ACHN (cell line): ENCODE results near the gene GBF1.

Experiments
- DNase-seq: peaks from one replicate; pipeline ENCODE4 v3.0.0-alpha.2; 2015
- in situ Hi-C: cut with HindIII; loops from 2 replicates; pipeline ENCODE4 v1.10.0; 2017; ENCODE audit warnings: low sequenced_read_pairs, low pct_ligation_motif_present, low pct_unique_long_range_greater_than_20kb

The GBF1 gene

GRCh38 chr10:102371295-102371694 lies 126.0 kb downstream of the GBF1 start:
- in situ Hi-C loops = no loop called here

GRCh38 chr10:102375250-102375649 lies 129.9 kb downstream of the GBF1 start:
- DNase-seq = no peak
- in situ Hi-C loops = no loop called here

More at GRCh38 chr10:102371295-102371694, 126.0 kb downstream of the GBF1 start:
- no peak for DNase-seq

- DNase-seq = no peak
- in situ Hi-C loops = no loop called here
These were observed 130.5 kb downstream of the GBF1 start for GRCh38 chr10:102375867-102376266.

- DNase-seq = no peak
- in situ Hi-C loops = no loop called here
These were observed 131.6 kb downstream of the GBF1 start for GRCh38 chr10:102376901-102377300.

GRCh38 chr10:102379383-102379782 lies 134.1 kb downstream of the GBF1 start:
- in situ Hi-C loops = no loop called here
- no peak for DNase-seq

GRCh38 chr10:102381983-102382382 lies 136.7 kb downstream of the GBF1 start:
- in situ Hi-C loops = no loop called here
- DNase-seq = no peak

- DNase-seq = no peak
- in situ Hi-C loops = no loop called here
These were observed 137.5 kb downstream of the GBF1 start for GRCh38 chr10:102382871-102383270.

- in situ Hi-C loops = no loop called here
- DNase-seq = no peak
These were observed 138.7 kb downstream of the GBF1 start for GRCh38 chr10:102384053-102384452.

GRCh38 chr10:102384606-102385429 lies 139.5 kb downstream of the GBF1 start:
- in situ Hi-C loops = no loop called here
- no peak for DNase-seq

- in situ Hi-C loops = no loop called here
These were observed 144.6 kb downstream of the GBF1 start for GRCh38 chr10:102389894-102390293.

GRCh38 chr10:102392306-102392705 lies 147.0 kb downstream of the GBF1 start:
- in situ Hi-C loops = no loop called here
- no peak for DNase-seq

More at GRCh38 chr10:102389894-102390293, 144.6 kb downstream of the GBF1 start:
- no peak for DNase-seq

- DNase-seq = no peak
- in situ Hi-C loops = no loop called here
These were observed 148.2 kb downstream of the GBF1 start for GRCh38 chr10:102393411-102394078.

- DNase-seq = peak; percentile 95
- in situ Hi-C loops = no loop called here
These were observed 148.9 kb downstream of the GBF1 start for GRCh38 chr10:102394079-102394800.

- DNase-seq = peak; percentile 46
- in situ Hi-C loops = no loop called here
These were observed 149.6 kb downstream of the GBF1 start for GRCh38 chr10:102394801-102395399.

GRCh38 chr10:102395400-102396316 lies 150.3 kb downstream of the GBF1 start, which contains the start of gene NFKB2:
Gene NFKB2, plus strand, starts transcription at chr10:102395705. Its CDS starts 255 bp downstream, at chr10:102395960.
- DNase-seq = peak; percentile 89
- in situ Hi-C loops = no loop called here

- no peak for DNase-seq
- in situ Hi-C loops = no loop called here
These were observed 151.0 kb downstream of the GBF1 start for GRCh38 chr10:102396317-102396650.

- in situ Hi-C loops = no loop called here
- no peak for DNase-seq
These were observed 151.4 kb downstream of the GBF1 start for GRCh38 chr10:102396730-102397151.
